ENCODE data around the gene OR2H2.
A peak's percentile ranks its signal among the peaks of the same experiment; 100 is the strongest.

Gene OR2H2

DNA sequence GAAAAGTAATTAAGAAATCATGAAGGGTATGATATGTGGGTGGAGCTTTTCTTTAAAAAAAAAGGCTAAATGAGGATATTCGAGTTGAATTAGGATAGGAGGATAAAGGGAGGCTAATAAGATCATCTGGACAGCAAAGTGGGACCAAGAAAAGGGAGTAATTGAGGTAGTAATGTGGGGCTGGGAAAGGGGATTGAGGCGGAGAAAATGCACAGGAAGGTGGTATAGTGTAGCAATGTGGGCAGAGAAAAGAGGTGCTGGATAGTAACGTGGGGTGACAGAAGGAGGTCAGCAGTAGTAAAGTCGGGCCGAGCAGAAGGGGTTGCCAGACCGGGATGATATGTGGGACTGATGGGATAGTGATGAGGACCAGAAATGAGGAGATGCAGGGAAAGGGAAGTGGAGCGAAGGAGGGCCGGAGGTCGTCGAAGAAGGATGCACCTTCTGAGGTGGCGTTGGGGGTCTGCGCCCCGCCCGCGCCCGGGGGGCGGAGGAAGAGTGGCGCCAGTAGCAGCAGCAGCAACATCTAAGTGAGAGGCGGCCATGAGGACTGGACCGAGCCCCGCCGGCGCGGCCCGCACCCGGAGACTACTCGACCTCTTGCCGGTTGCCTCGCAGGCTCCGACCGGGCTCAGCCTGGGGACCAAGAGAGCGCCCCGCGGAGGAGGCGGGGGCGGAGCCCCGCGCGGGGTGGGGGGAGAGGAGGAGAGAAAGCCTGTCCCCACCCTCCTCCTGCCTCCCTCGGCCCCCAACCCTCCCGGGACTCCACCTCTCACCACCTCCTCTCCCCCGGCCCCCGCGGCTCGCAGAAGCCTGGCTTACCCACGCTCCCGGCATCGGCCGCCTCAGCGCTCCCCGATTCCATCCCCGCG, 47.2 kb downstream of the OR2H2 start (continued):
- TF ChIP-seq ZNF221 (tag by site-specific recombination; IDR thresholded peaks at IDR 0.05; ENCODE audit: borderline replicate concordance) (no peak), ZSCAN23 (tag by site-specific recombination; IDR thresholded peaks at IDR 0.05) (no peak), KLF1 (tag by site-specific recombination; IDR thresholded peaks at IDR 0.05) (peak; percentile 56; the same call in 1 of the 2 replicates), KLF8 (tag by site-specific recombination; IDR thresholded peaks at IDR 0.05) (peak; percentile 33; the same call in 1 of the 2 replicates), ZNF423 (tag by site-specific recombination; IDR thresholded peaks at IDR 0.05) (no peak), ZNF140 (tag by site-specific recombination; IDR thresholded peaks at IDR 0.05) (no peak), ZNF501 (tag by site-specific recombination; IDR thresholded peaks at IDR 0.05) (peak; percentile 18; the same call in 1 of the 2 replicates), MZF1 (tag by site-specific recombination; IDR thresholded peaks at IDR 0.05; ENCODE audit: borderline replicate concordance) (no peak), ZNF747 (tag by site-specific recombination; IDR thresholded peaks at IDR 0.05) (no peak), ZNF530 (tag by site-specific recombination; IDR thresholded peaks at IDR 0.05; ENCODE audit: low read depth) (no peak), ZEB2 (tag by site-specific recombination; IDR thresholded peaks at IDR 0.05) (peak; percentile 29; the same call in 1 of the 2 replicates), BCL11A (tag by site-specific recombination; IDR thresholded peaks at IDR 0.05; ENCODE audit: low read depth) (peak; percentile 41; the same call in 1 of the 2 replicates), KLF7 (tag by site-specific recombination; IDR thresholded peaks at IDR 0.05; ENCODE audit: borderline replicate concordance) (0 out of 2 replicates have a peak, but pooled peaks have one; percentile 30), ZFHX2 (tag by site-specific recombination; conservative IDR thresholded peaks at IDR 0.05) (peak; percentile 84), ZNF132 (tag by site-specific recombination; IDR thresholded peaks at IDR 0.05; ENCODE audit: borderline replicate concordance) (no peak), OSR2 (tag by site-specific recombination; IDR thresholded peaks at IDR 0.05) (peak; percentile 33; the same call in 1 of the 2 replicates), ZNF366 (tag by site-specific recombination; conservative IDR thresholded peaks at IDR 0.05) (peak; percentile 79), KLF9 (tag by site-specific recombination; IDR thresholded peaks at IDR 0.05; ENCODE audit: low read depth) (peak; percentile 45; the same call in 1 of the 2 replicates), ZNF701 (tag by site-specific recombination; IDR thresholded peaks at IDR 0.05) (no peak), ZNF211 (tag by site-specific recombination; IDR thresholded peaks at IDR 0.05; ENCODE audit: low read depth) (no peak)
- TF ChIP-seq, protein P1, sequence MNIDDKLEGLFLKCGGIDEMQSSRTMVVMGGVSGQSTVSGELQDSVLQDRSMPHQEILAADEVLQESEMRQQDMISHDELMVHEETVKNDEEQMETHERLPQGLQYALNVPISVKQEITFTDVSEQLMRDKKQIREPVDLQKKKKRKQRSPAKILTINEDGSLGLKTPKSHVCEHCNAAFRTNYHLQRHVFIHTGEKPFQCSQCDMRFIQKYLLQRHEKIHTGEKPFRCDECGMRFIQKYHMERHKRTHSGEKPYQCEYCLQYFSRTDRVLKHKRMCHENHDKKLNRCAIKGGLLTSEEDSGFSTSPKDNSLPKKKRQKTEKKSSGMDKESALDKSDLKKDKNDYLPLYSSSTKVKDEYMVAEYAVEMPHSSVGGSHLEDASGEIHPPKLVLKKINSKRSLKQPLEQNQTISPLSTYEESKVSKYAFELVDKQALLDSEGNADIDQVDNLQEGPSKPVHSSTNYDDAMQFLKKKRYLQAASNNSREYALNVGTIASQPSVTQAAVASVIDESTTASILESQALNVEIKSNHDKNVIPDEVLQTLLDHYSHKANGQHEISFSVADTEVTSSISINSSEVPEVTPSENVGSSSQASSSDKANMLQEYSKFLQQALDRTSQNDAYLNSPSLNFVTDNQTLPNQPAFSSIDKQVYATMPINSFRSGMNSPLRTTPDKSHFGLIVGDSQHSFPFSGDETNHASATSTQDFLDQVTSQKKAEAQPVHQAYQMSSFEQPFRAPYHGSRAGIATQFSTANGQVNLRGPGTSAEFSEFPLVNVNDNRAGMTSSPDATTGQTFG (tag by site-specific recombination; IDR thresholded peaks at IDR 0.05; ENCODE audit: borderline replicate concordance): no peak
- TF ChIP-seq, protein P2, sequence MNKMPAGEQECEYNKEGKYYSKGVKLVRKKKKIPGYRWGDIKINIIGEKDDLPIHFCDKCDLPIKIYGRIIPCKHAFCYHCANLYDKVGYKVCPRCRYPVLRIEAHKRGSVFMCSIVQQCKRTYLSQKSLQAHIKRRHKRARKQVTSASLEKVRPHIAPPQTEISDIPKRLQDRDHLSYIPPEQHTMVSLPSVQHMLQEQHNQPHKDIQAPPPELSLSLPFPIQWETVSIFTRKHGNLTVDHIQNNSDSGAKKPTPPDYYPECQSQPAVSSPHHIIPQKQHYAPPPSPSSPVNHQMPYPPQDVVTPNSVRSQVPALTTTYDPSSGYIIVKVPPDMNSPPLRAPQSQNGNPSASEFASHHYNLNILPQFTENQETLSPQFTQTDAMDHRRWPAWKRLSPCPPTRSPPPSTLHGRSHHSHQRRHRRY (tag by site-specific recombination; IDR thresholded peaks at IDR 0.05): no peak; the same call in 1 of the 2 replicates
- TF ChIP-seq, protein P3, sequence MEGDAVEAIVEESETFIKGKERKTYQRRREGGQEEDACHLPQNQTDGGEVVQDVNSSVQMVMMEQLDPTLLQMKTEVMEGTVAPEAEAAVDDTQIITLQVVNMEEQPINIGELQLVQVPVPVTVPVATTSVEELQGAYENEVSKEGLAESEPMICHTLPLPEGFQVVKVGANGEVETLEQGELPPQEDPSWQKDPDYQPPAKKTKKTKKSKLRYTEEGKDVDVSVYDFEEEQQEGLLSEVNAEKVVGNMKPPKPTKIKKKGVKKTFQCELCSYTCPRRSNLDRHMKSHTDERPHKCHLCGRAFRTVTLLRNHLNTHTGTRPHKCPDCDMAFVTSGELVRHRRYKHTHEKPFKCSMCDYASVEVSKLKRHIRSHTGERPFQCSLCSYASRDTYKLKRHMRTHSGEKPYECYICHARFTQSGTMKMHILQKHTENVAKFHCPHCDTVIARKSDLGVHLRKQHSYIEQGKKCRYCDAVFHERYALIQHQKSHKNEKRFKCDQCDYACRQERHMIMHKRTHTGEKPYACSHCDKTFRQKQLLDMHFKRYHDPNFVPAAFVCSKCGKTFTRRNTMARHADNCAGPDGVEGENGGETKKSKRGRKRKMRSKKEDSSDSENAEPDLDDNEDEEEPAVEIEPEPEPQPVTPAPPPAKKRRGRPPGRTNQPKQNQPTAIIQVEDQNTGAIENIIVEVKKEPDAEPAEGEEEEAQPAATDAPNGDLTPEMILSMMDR (tag by site-specific recombination; IDR thresholded peaks at IDR 0.05): no peak
- TF ChIP-seq, protein P4, sequence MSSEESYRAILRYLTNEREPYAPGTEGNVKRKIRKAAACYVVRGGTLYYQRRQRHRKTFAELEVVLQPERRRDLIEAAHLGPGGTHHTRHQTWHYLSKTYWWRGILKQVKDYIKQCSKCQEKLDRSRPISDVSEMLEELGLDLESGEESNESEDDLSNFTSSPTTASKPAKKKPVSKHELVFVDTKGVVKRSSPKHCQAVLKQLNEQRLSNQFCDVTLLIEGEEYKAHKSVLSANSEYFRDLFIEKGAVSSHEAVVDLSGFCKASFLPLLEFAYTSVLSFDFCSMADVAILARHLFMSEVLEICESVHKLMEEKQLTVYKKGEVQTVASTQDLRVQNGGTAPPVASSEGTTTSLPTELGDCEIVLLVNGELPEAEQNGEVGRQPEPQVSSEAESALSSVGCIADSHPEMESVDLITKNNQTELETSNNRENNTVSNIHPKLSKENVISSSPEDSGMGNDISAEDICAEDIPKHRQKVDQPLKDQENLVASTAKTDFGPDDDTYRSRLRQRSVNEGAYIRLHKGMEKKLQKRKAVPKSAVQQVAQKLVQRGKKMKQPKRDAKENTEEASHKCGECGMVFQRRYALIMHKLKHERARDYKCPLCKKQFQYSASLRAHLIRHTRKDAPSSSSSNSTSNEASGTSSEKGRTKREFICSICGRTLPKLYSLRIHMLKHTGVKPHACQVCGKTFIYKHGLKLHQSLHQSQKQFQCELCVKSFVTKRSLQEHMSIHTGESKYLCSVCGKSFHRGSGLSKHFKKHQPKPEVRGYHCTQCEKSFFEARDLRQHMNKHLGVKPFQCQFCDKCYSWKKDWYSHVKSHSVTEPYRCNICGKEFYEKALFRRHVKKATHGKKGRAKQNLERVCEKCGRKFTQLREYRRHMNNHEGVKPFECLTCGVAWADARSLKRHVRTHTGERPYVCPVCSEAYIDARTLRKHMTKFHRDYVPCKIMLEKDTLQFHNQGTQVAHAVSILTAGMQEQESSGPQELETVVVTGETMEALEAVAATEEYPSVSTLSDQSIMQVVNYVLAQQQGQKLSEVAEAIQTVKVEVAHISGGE (tag by site-specific recombination; conservative IDR thresholded peaks at IDR 0.05; ENCODE audit: low read depth): 0 out of 2 replicates have a peak, but pooled peaks have one; percentile 21
- TF ChIP-seq, protein P5, sequence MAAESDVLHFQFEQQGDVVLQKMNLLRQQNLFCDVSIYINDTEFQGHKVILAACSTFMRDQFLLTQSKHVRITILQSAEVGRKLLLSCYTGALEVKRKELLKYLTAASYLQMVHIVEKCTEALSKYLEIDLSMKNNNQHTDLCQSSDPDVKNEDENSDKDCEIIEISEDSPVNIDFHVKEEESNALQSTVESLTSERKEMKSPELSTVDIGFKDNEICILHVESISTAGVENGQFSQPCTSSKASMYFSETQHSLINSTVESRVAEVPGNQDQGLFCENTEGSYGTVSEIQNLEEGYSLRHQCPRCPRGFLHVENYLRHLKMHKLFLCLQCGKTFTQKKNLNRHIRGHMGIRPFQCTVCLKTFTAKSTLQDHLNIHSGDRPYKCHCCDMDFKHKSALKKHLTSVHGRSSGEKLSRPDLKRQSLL (tag by site-specific recombination; IDR thresholded peaks at IDR 0.05): no peak
- TF ChIP-seq, protein P6, sequence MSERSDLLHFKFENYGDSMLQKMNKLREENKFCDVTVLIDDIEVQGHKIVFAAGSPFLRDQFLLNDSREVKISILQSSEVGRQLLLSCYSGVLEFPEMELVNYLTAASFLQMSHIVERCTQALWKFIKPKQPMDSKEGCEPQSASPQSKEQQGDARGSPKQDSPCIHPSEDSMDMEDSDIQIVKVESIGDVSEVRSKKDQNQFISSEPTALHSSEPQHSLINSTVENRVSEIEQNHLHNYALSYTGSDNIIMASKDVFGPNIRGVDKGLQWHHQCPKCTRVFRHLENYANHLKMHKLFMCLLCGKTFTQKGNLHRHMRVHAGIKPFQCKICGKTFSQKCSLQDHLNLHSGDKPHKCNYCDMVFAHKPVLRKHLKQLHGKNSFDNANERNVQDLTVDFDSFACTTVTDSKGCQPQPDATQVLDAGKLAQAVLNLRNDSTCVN (tag by site-specific recombination; optimal IDR thresholded peaks at IDR 0.05): peak; percentile 14
